ENCODE results near the gene CPTP.
A peak's percentile ranks its signal among the peaks of the same experiment; 100 is the strongest.

CPTP gene

GRCh38 chr1:1324524-1325287 lies at the start of gene CPTP, which contains the start of gene INTS11:
Gene CPTP, plus strand, starts transcription at chr1:1324802. Its CDS starts 2,109 bp downstream, at chr1:1326911.
Gene INTS11, minus strand, starts transcription at chr1:1324660. Its CDS starts 52 bp downstream, at chr1:1324608.
- peak; percentile 88 for DNase-seq

- DNase-seq: no peak
Observed at GRCh38 chr1:1274931-1275431, 49.6 kb upstream of the CPTP start.

- no peak for DNase-seq
Observed at GRCh38 chr1:1275836-1276235, 48.8 kb upstream of the CPTP start.

GRCh38 chr1:1278620-1279019 lies 46.0 kb upstream of the CPTP start:
- no peak for DNase-seq

- DNase-seq: no peak
Observed at GRCh38 chr1:1279028-1279427, 45.6 kb upstream of the CPTP start.

- no peak for DNase-seq
Observed at GRCh38 chr1:1280782-1281481, 43.7 kb upstream of the CPTP start.

GRCh38 chr1:1281533-1282321 lies 42.9 kb upstream of the CPTP start:
- DNase-seq: no peak

GRCh38 chr1:1282998-1283397 lies 41.6 kb upstream of the CPTP start:
- DNase-seq: no peak

GRCh38 chr1:1283821-1284220 lies 40.8 kb upstream of the CPTP start:
- no peak for DNase-seq

GRCh38 chr1:1284221-1285101 lies 40.1 kb upstream of the CPTP start:
- DNase-seq: no peak

GRCh38 chr1:1285102-1285571 lies 39.5 kb upstream of the CPTP start:
- no peak for DNase-seq

GRCh38 chr1:1285611-1286311 lies 38.8 kb upstream of the CPTP start:
- DNase-seq: no peak

GRCh38 chr1:1286313-1287261 lies 38.0 kb upstream of the CPTP start:
- DNase-seq: no peak

- DNase-seq: no peak
Observed at GRCh38 chr1:1287288-1288110, 37.1 kb upstream of the CPTP start.

GRCh38 chr1:1290238-1290731 lies 34.3 kb upstream of the CPTP start:
- DNase-seq: peak; percentile 21

GRCh38 chr1:1291023-1291528 lies 33.5 kb upstream of the CPTP start:
- DNase-seq: no peak

- DNase-seq: peak; percentile 84
Observed at GRCh38 chr1:1291548-1292441, 32.8 kb upstream of the CPTP start.

GRCh38 chr1:1292442-1292779 lies 32.2 kb upstream of the CPTP start:
- DNase-seq: no peak

Measured in NCI-H2171 (cell line).